H1 (cell line): ENCODE measurements around the gene DDX11. TPM values are rescaled to one million over a fixed set of nuclear protein-coding genes. Genes with fewer than 3 reads are reported as not detected.

Experiments used
- CTCF ChIA-PET: fragments of 300-600 bp; sonication (Branson Sonifier 250); formaldehyde crosslinking; loops from one replicate; lab custom pipeline; 2021; ENCODE audit not compliant: partially characterized antibody; lab: Charles Lee
- POLR2A ChIA-PET: fragments of 300-600 bp; sonication (Branson Sonifier 250); formaldehyde crosslinking; loops from one replicate; lab custom pipeline; 2021; ENCODE audit warnings: inconsistent platforms; ENCODE audit not compliant: partially characterized antibody; lab: Charles Lee
- DNase-seq, 2 experiments: peaks; one replicate each; pipeline versions ENCODE4 v3.0.0 to v3.0.0-alpha.2; 2010 to 2022; ENCODE audit warnings: low spot score in 2 of 2, low read depth in 1 of 2, mixed read lengths in 1 of 2
- FAIRE-seq: peaks from 2 replicates; lab custom pipeline; 2011; peaks lifted over from hg19 to GRCh38; lab: Jason Lieb, UNC
- H2AFZ ChIP-seq: 2 replicates; pipeline ENCODE4 v1.8.1; 2012; ENCODE audit warnings: low read length, inconsistent platforms
- H2AK5ac ChIP-seq: 2 replicates; pipeline ENCODE4 v1.6.1; 2013; ENCODE audit warnings: low read depth, low read length
- H2BK120ac ChIP-seq: replicated peaks from 2 replicates; pipeline ENCODE3; 2013; ENCODE audit warnings: low read depth, low read length, inconsistent platforms
- H2BK12ac ChIP-seq: 2 replicates; pipeline ENCODE4 v1.6.1; 2013; ENCODE audit warnings: low read depth, low read length
- H2BK15ac ChIP-seq: 2 replicates; pipeline ENCODE4 v1.6.1; 2013; ENCODE audit warnings: low read length
- H2BK20ac ChIP-seq: 2 replicates; pipeline ENCODE4 v1.6.1; 2013; ENCODE audit warnings: low read length
- H2BK5ac ChIP-seq: 2 replicates; pipeline ENCODE4 v1.6.1; 2013; ENCODE audit warnings: low read depth, low read length
- H3K14ac ChIP-seq: 2 replicates; pipeline ENCODE4 v1.6.1; 2013; ENCODE audit warnings: inconsistent platforms; ENCODE audit not compliant: insufficient read length
- H3K18ac ChIP-seq: 2 replicates; pipeline ENCODE4 v1.6.1; 2013; ENCODE audit warnings: low read length; ENCODE audit errors: extremely low read depth
- H3K23ac ChIP-seq: 2 replicates; pipeline ENCODE4 v1.6.1; 2013; ENCODE audit warnings: inconsistent platforms; ENCODE audit not compliant: insufficient read length
- H3K23me2 ChIP-seq: 2 replicates; pipeline ENCODE4 v1.6.1; 2013; ENCODE audit warnings: low read depth, low read length
- H3K27ac ChIP-seq: 2 replicates; pipeline ENCODE4 v1.6.1; 2011; ENCODE audit warnings: low read depth, low read length, inconsistent platforms
- H3K27me3 ChIP-seq, 4 experiments: replicated peaks in 1 of 4; 1 replicate in 1 of 4; 2 replicates in 3 of 4; pipeline versions ENCODE4 v1.6.1 to v1.8.1; 2011 to 2013; ENCODE audit warnings: low read length in 3 of 4, mild to moderate bottlenecking in 3 of 4, inconsistent platforms in 2 of 4, mixed read lengths in 2 of 4, moderate library complexity in 1 of 4; ENCODE audit not compliant: control insufficient read depth in 3 of 4, insufficient read depth in 3 of 4; ENCODE audit errors: extremely low read depth in 1 of 4
- H3K36me3 ChIP-seq, 4 experiments: 2 replicates each; pipeline versions ENCODE4 v1.6.1 to v1.8.1; 2011 to 2013; ENCODE audit warnings: mild to moderate bottlenecking in 4 of 4, low read length in 3 of 4, moderate library complexity in 2 of 4, control low read depth in 1 of 4, inconsistent platforms in 1 of 4; ENCODE audit not compliant: insufficient read depth in 4 of 4, control insufficient read depth in 2 of 4
- H3K4ac ChIP-seq: replicated peaks from 2 replicates; pipeline ENCODE3; 2013; ENCODE audit warnings: low read length, low read depth, mixed read lengths, inconsistent platforms; ENCODE audit not compliant: insufficient read length
- H3K4me1 ChIP-seq, 4 experiments: replicated peaks in 1 of 4; 1 replicate in 1 of 4; 2 replicates in 3 of 4; pipeline versions ENCODE4 v1.6.1 to v1.8.1; 2011 to 2013; ENCODE audit warnings: low read length in 3 of 4, inconsistent platforms in 2 of 4, mixed read lengths in 1 of 4; ENCODE audit not compliant: insufficient read depth in 4 of 4, control insufficient read depth in 3 of 4
- H3K4me2 ChIP-seq, 2 experiments: 2 replicates each; pipeline versions ENCODE4 v1.6.1 to v1.8.1; 2011 to 2013; ENCODE audit warnings: low read depth in 2 of 2, low read length in 2 of 2, control low read depth in 1 of 2, inconsistent platforms in 1 of 2, mild to moderate bottlenecking in 1 of 2; ENCODE audit not compliant: insufficient read depth in 1 of 2
- H3K4me3 ChIP-seq, 4 experiments: fragments of 200-600, 300-600 bp in 1 of 4; sonication (generic), shearing (Covaris generic), sonication (Bioruptor Twin) in 1 of 4; 2 replicates each; pipeline versions ENCODE4 v1.5.1 to v1.8.1; 2011 to 2016; ENCODE audit warnings: low read length in 4 of 4, low read depth in 3 of 4, control low read depth in 2 of 4, inconsistent platforms in 2 of 4, mild to moderate bottlenecking in 2 of 4, mixed read lengths in 1 of 4, moderate library complexity in 1 of 4; ENCODE audit not compliant: insufficient read depth in 2 of 4; ENCODE audit errors: extremely low read depth in 1 of 4
- H3K56ac ChIP-seq: replicated peaks from 2 replicates; pipeline ENCODE3; 2013; ENCODE audit warnings: low read depth, mild to moderate bottlenecking, mixed read lengths, low read length, inconsistent platforms; ENCODE audit not compliant: insufficient read length
- H3K79me1 ChIP-seq: 2 replicates; pipeline ENCODE4 v1.6.1; 2013; ENCODE audit warnings: low read depth, low read length, control low read depth
- H3K79me2 ChIP-seq, 2 experiments: 2 replicates each; pipeline versions ENCODE4 v1.6.1 to v1.8.1; 2012 to 2013; ENCODE audit warnings: low read length in 2 of 2, mild to moderate bottlenecking in 2 of 2, inconsistent platforms in 1 of 2; ENCODE audit not compliant: insufficient read depth in 2 of 2, control insufficient read depth in 1 of 2
- H3K9ac ChIP-seq, 4 experiments: replicated peaks in 1 of 4; 1 replicate in 1 of 4; 2 replicates in 3 of 4; pipeline versions ENCODE4 v1.6.1 to v1.8.1; 2011 to 2013; ENCODE audit warnings: low read depth in 3 of 4, low read length in 3 of 4, control low read depth in 2 of 4, mild to moderate bottlenecking in 2 of 4, moderate library complexity in 2 of 4, inconsistent platforms in 1 of 4; ENCODE audit errors: extremely low read depth in 1 of 4
- H3K9me3 ChIP-seq, 2 experiments: 2 replicates each; pipeline versions ENCODE4 v1.6.1 to v1.8.1; 2012 to 2013; ENCODE audit warnings: mild to moderate bottlenecking in 2 of 2, moderate library complexity in 2 of 2, control low read depth in 1 of 2, inconsistent platforms in 1 of 2, low read depth in 1 of 2, low read length in 1 of 2, mixed read lengths in 1 of 2; ENCODE audit not compliant: insufficient read depth in 2 of 2
- H4K20me1 ChIP-seq, 2 experiments: replicated peaks in 1 of 2; 2 replicates each; pipeline versions ENCODE3 to v1.8.1; 2011 to 2013; ENCODE audit warnings: inconsistent platforms in 2 of 2, low read length in 2 of 2, mild to moderate bottlenecking in 1 of 2; ENCODE audit not compliant: insufficient read depth in 2 of 2, control insufficient read depth in 1 of 2
- H4K5ac ChIP-seq: 2 replicates; pipeline ENCODE4 v1.6.1; 2013; ENCODE audit warnings: low read length, low read depth, mixed read lengths, inconsistent platforms; ENCODE audit not compliant: insufficient read length
- H4K8ac ChIP-seq: 2 replicates; pipeline ENCODE4 v1.8.0; 2013; ENCODE audit warnings: mild to moderate bottlenecking, moderate library complexity, low read length, inconsistent platforms; ENCODE audit not compliant: insufficient read depth; ENCODE audit errors: extremely low read depth
- H4K91ac ChIP-seq: replicated peaks from 2 replicates; pipeline ENCODE3; 2013; ENCODE audit warnings: low read length, mixed read lengths, inconsistent platforms; ENCODE audit not compliant: insufficient read length
- HDAC2 ChIP-seq, 2 experiments: fragments of 300-600 bp in 1 of 2; sonication (generic) in 1 of 2; IDR thresholded peaks; 2 replicates each; pipeline ENCODE4 v1.6.1; 2011 to 2012; ENCODE audit warnings: low read depth in 2 of 2, low read length in 2 of 2, mild to moderate bottlenecking in 2 of 2, moderate library complexity in 2 of 2, borderline replicate concordance in 1 of 2, inconsistent platforms in 1 of 2
- HDAC6 ChIP-seq: IDR thresholded peaks from one replicate; pipeline ENCODE4 v1.7.1; 2012; ENCODE audit warnings: low read depth, mild to moderate bottlenecking, inconsistent platforms, low read length, moderate library complexity
- JUN ChIP-seq: IDR thresholded peaks from 2 replicates; pipeline ENCODE4 v1.6.1; 2011; ENCODE audit warnings: low read depth, mild to moderate bottlenecking, improper control_type of control experiment, low read length
- KDM1A ChIP-seq: fragments of 200-600, 300-600 bp; sonication (generic); IDR thresholded peaks from 2 replicates; pipeline ENCODE4 v1.7.1; 2016; ENCODE audit warnings: mild to moderate bottlenecking, low read length, borderline replicate concordance
- MAFK ChIP-seq: IDR thresholded peaks from 2 replicates; pipeline ENCODE4 v1.6.1; 2012; ENCODE audit warnings: low read depth, mild to moderate bottlenecking, improper control_type of control experiment, low read length
- RBBP5 ChIP-seq: IDR thresholded peaks from 2 replicates; pipeline ENCODE4 v1.7.1; 2012; ENCODE audit warnings: low read depth, mild to moderate bottlenecking, inconsistent platforms, low read length, moderate library complexity, borderline replicate concordance
- RFX5 ChIP-seq: IDR thresholded peaks from 2 replicates; pipeline ENCODE4 v1.6.1; 2011; ENCODE audit warnings: low read depth, low read length, improper control_type of control experiment, borderline replicate concordance
- SP4 ChIP-seq: IDR thresholded peaks from 2 replicates; pipeline ENCODE4 v1.6.1; 2012; ENCODE audit warnings: low read length, inconsistent platforms
- WGBS, 2 experiments: shearing (Covaris generic) in 1 of 2; methylation state at CpG; one replicate each; pipeline versions ENCODE4 v1.1.6 to v1.1.7; 2013 to 2015; ENCODE audit warnings: low lambda C conversion rate in 2 of 2, mixed read lengths in 2 of 2, inconsistent platforms in 1 of 2, low coverage in 1 of 2, missing lambda C conversion rate in 1 of 2; ENCODE audit not compliant: insufficient replicate concordance in 2 of 2, insufficient coverage in 1 of 2, insufficient read length in 1 of 2; ENCODE audit errors: extremely low coverage in 1 of 2, missing lambda C conversion rate in 1 of 2; 5-methylcytosine and 5-hydroxymethylcytosine counted together
- polyA plus RNA-seq, 7 experiments: library from polyadenylated mRNA; depleted of rRNA in 3 of 7; stranded (reverse) in 5 of 7; unstranded in 2 of 7; fragments of >200 nt in 5 of 7; fragments of 200-250 nt in 2 of 7; gene quantifications; 1 replicate in 5 of 7; 2 replicates in 1 of 7; 4 replicates in 1 of 7; pipeline versions ENCODE4 v1.2.1 to v1.2.3, GENCODE V29; 2011 to 2013; ENCODE audit warnings: missing spikeins in 2 of 7, mixed read lengths in 2 of 7
- total RNA-seq: library from RNA; stranded (reverse); fragmentation: NEBNext Ultra II Directional; extraction: Animal tissue kit (Norgen Biotek cat#: 25700); gene quantifications from 2 replicates; pipeline ENCODE4 v1.2.1, GENCODE V29; 2021

The DDX11 gene
- total and polyA plus RNA-seq, 2 of the 8 experiments (the other 6 are each of a cell fraction or from before 2014, with no cell fraction given), result 61.6 to 141 TPM

DNA sequence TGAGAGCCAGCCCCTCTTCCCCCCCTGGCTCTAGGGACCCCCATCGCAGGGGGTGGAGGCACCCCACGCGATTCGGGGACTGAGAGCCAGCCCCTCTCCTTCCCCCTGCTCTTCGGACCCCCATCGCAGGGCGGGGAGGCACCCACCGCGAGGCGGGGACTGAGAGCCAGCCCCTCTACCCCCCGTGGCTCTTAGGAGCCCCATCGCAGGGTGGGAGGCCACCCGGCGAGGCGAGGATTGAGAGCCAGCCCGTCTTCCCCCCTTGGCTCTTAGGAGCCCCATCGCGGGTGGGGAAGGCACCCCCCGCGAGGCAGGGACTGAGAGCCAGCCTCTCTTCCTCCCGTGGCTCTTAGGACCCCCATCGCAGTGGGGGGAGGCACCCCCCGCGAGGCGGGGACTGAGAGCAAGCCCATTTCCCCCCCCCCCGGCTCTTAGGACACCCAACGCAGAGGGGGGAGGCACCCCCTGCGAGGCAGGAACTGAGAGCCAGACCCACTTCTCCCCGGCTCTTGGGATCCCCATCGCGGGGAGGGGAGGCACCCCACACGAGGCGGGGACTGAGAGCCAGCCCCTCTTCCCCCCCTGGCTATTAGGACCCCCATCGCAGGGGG lies 45.6 kb downstream of the DDX11 start:
- no peak overlapping the region for H2AFZ ChIP-seq
- H3K4me3 ChIP-seq, result peak overlapping the region; percentile 26 to 60 (median 39); a peak in 7 of 8 replicates
- no peak for DNase-seq

More for the DNA sequence above, 45.6 kb downstream of the DDX11 start:
- Histone ChIP-seq H3K9ac (no peak overlapping the region), H3K4ac (no peak overlapping the region), H3K18ac (no peak overlapping the region), H3K56ac (no peak overlapping the region), H3K4me2 (peak overlapping the region; percentile 71 to 73), H3K79me1 (no peaks in the 10 kb centered on the region), H4K5ac (no peak overlapping the region), H3K4me1 (peaks cover 0 to 9% (median 0%) of the 10 kb centered on the region in 4 experiments; a peak in 5 of 7 replicates), H2BK120ac (no peak overlapping the region), H3K23me2 (peaks cover 11% of the 10 kb centered on the region; the same call in 1 of the 2 replicates), H3K14ac (no peak overlapping the region), H4K91ac (no peak overlapping the region), H3K36me3 (no peaks in the 10 kb centered on the region; a peak in 1 of 8 replicates), H4K20me1 (peaks cover 0 to 2% of the 10 kb centered on the region in 2 experiments), H2BK5ac (no peak overlapping the region), H3K27ac (no peak overlapping the region), H2BK12ac (no peak overlapping the region), H3K23ac (no peak overlapping the region), H2BK20ac (no peak overlapping the region), H3K9me3 (no peaks in the 10 kb centered on the region), H2AK5ac (no peak overlapping the region), H2BK15ac (no peak overlapping the region), H4K8ac (no peak overlapping the region), H3K79me2 (no peaks in the 10 kb centered on the region), H3K27me3 (peaks cover 18 to 33% (median 31%) of the 10 kb centered on the region in 4 experiments)
- WGBS, 2 experiments, result 23% methylated on average over 8 of the region's 34 CpGs; no CpG with 5 or more reads in 1 of the 2 experiments
- no peak for FAIRE-seq
- TF ChIP-seq RBBP5 (no peak), HDAC6 (no peak), MAFK (no peak), HDAC2 (IDR thresholded peaks at IDR 0.05; ENCODE audit: borderline replicate concordance in 1 of 2, low read depth in 2 of 2, low read length in 2 of 2) (no peak), RFX5 (no peak), JUN (no peak), KDM1A (no peak), SP4 (no peak)
- CTCF ChIA-PET, result interaction anchor here (0.6 to 2.3 kb wide), 2 partner anchors 119 to 164 kb away, joined by 3 to 7 read pairs; no protein-coding TSS in a partner anchor
- POLR2A ChIA-PET, result interaction anchor here (1.3 kb wide), 1 partner anchor 107 kb away, joined by 3 read pairs; no protein-coding TSS in a partner anchor
